ENCODE data around the gene DLG1. TPM values are rescaled to one million over a fixed set of nuclear protein-coding genes. Genes with fewer than 3 reads are reported as not detected.
A peak's percentile ranks its signal among the peaks of the same experiment; 100 is the strongest.

The DLG1 gene
- total RNA-seq, 1 donor from 2014 or later = 138 TPM

GRCh38 chr3:197209366-197210260 is 88.8 kb downstream of the DLG1 start:
- Histone ChIP-seq H3K27ac (peak overlapping the region; percentile 73), H3K4me1 (peaks cover 20% of the 10 kb centered on the region), H3K36me3 (no peaks in the 10 kb centered on the region), H4K20me1 (ENCODE audit: low read depth) (peaks cover 56% of the 10 kb centered on the region), H3K4me2 (peak overlapping the region; percentile 31), H3F3A (ENCODE audit: low read depth) (peaks cover 15% of the 10 kb centered on the region), H3K79me2 (ENCODE audit: low read depth) (peaks cover 100% of the 10 kb centered on the region), H3K27me3 (no peaks in the 10 kb centered on the region), H3K9me3 (ENCODE audit: low read depth) (no peaks in the 10 kb centered on the region), H3K4me3 (peak overlapping the region; percentile 5), H3K9ac (no peak overlapping the region), H2AFZ (replicated peaks) (no peak overlapping the region)
- H3K36me3 Mint-ChIP-seq = peaks cover 39% of the 10 kb centered on the region
- no peak overlapping the region for H3K4me3 Mint-ChIP-seq
- no peaks in the 10 kb centered on the region for H3K27me3 Mint-ChIP-seq (ENCODE audit: insufficient read depth, low read depth)
- peaks cover 30% of the 10 kb centered on the region for H3K9me3 Mint-ChIP-seq
- peaks cover 11% of the 10 kb centered on the region for H3K4me1 Mint-ChIP-seq
- DNase-seq (ENCODE audit: low spot score) = peak; percentile 20
- no peak overlapping the region for H3K27ac Mint-ChIP-seq
- TF ChIP-seq CTCF (IDR thresholded peaks at IDR 0.05) (no peak), EZH2phosphoT487 (IDR thresholded peaks at IDR 0.05) (no peak), EZH2 (IDR thresholded peaks at IDR 0.05) (no peak)

- DNase-seq (ENCODE audit: low spot score) = no peak
- H3K27me3 ChIP-seq = no peaks in the 10 kb centered on the region
- TF ChIP-seq EZH2phosphoT487 (IDR thresholded peaks at IDR 0.05) (no peak), EZH2 (IDR thresholded peaks at IDR 0.05) (no peak), CTCF (IDR thresholded peaks at IDR 0.05) (no peak)
- H3K79me2 ChIP-seq (ENCODE audit: low read depth) = peaks cover 100% of the 10 kb centered on the region
- H3K9me3 ChIP-seq (ENCODE audit: low read depth) = no peaks in the 10 kb centered on the region
- H3K4me3 Mint-ChIP-seq = no peak overlapping the region
- peaks cover 23% of the 10 kb centered on the region for H3K4me1 Mint-ChIP-seq
- H3K27ac ChIP-seq = no peak overlapping the region
- H3K4me1 ChIP-seq = peaks cover 30% of the 10 kb centered on the region
- H3K4me3 ChIP-seq = no peak overlapping the region
- H3K4me2 ChIP-seq = no peak overlapping the region
- H2AFZ ChIP-seq (replicated peaks) = no peak overlapping the region
- no peak overlapping the region for H3K27ac Mint-ChIP-seq
- H4K20me1 ChIP-seq (ENCODE audit: low read depth) = peaks cover 83% of the 10 kb centered on the region
- no peak overlapping the region for H3K9ac ChIP-seq
- H3K27me3 Mint-ChIP-seq (ENCODE audit: insufficient read depth, low read depth) = no peaks in the 10 kb centered on the region
- no peaks in the 10 kb centered on the region for H3K36me3 ChIP-seq
- H3K36me3 Mint-ChIP-seq = peaks cover 29% of the 10 kb centered on the region
- H3K9me3 Mint-ChIP-seq = peaks cover 18% of the 10 kb centered on the region
- peaks cover 10% of the 10 kb centered on the region for H3F3A ChIP-seq (ENCODE audit: low read depth)
These were observed 91.5 kb downstream of the DLG1 start for GRCh38 chr3:197206913-197207312.

- Histone ChIP-seq H4K20me1 (ENCODE audit: low read depth) (peaks cover 96% of the 10 kb centered on the region), H3K9me3 (ENCODE audit: low read depth) (no peaks in the 10 kb centered on the region), H2AFZ (replicated peaks) (no peak overlapping the region), H3F3A (ENCODE audit: low read depth) (peaks cover 10% of the 10 kb centered on the region), H3K4me2 (no peak overlapping the region), H3K4me1 (peaks cover 28% of the 10 kb centered on the region), H3K27me3 (no peaks in the 10 kb centered on the region), H3K9ac (no peak overlapping the region), H3K36me3 (no peaks in the 10 kb centered on the region), H3K4me3 (no peak overlapping the region), H3K79me2 (ENCODE audit: low read depth) (peaks cover 100% of the 10 kb centered on the region), H3K27ac (no peak overlapping the region)
- peaks cover 24% of the 10 kb centered on the region for H3K36me3 Mint-ChIP-seq
- DNase-seq (ENCODE audit: low spot score) = no peak
- H3K9me3 Mint-ChIP-seq = peaks cover 11% of the 10 kb centered on the region
- H3K4me3 Mint-ChIP-seq = no peak overlapping the region
- no peak overlapping the region for H3K27ac Mint-ChIP-seq
- H3K4me1 Mint-ChIP-seq = peaks cover 23% of the 10 kb centered on the region
- TF ChIP-seq CTCF (IDR thresholded peaks at IDR 0.05) (no peak), EZH2phosphoT487 (IDR thresholded peaks at IDR 0.05) (no peak), EZH2 (IDR thresholded peaks at IDR 0.05) (no peak)
- H3K27me3 Mint-ChIP-seq (ENCODE audit: insufficient read depth, low read depth) = no peaks in the 10 kb centered on the region
These were observed 92.7 kb downstream of the DLG1 start for GRCh38 chr3:197205675-197206074.

Data from neural progenitor cell (in vitro differentiated cells).